Stimulated activated CD8-positive, alpha-beta memory T cell treated with anti-CD3 and anti-CD28 coated beads, Interleukin-12 subunit alpha, Interleukin-12 subunit beta, amount 100 ng/mL, for 24 hours (primary cell): Measurements from ENCODE around the gene SIPA1L3.

Experiments
- DNase-seq: peaks from one replicate; pipeline ENCODE4 v3.0.0-alpha.2; 2020; ENCODE audit errors: extremely low read depth

Gene SIPA1L3

GRCh38 chr19:37947778-37948177, 40.8 kb downstream of the SIPA1L3 start:
- no peak for DNase-seq

DNA sequence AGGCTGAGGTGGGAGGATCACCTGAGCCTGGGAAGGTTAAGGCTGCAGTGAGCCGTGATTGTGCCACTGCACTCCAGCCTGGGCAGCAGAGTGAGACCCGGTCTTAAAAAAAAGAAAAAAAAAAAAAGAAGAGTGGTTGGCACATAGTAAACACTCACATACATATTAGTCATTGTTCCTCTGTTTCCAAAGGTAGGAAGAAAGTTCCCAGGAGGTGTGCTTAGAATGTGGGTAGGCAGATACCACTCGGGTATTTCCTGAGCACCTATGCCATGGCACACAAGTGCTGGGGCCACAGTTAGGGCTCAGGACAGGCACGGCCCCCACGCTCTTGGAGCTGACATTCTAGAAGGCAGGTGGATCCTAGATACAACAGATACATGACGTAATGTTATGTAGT, 41.4 kb downstream of the SIPA1L3 start:
- no peak for DNase-seq

GRCh38 chr19:37950471-37951175, 43.6 kb downstream of the SIPA1L3 start:
- DNase-seq, result no peak

DNA sequence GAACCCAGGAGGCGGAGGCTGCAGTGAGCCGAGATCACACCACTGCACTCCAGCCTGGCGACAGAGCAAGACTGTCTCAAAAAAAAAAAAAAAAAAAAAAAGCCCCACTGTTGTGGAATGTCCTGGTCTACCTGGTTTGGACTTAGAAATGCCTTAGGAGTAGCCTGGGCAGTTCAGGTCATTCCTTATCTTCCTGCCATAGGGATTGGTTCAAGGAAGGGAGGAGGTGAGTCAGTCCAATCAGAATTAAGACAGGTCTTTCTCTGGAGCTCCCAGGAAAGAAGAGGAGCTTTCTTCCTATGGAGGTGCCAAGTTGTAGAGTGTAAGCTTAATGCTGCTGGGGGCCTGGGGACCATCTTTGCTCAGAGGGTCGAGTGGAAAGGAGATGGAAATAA, 44.8 kb downstream of the SIPA1L3 start:
- DNase-seq, result no peak

DNA sequence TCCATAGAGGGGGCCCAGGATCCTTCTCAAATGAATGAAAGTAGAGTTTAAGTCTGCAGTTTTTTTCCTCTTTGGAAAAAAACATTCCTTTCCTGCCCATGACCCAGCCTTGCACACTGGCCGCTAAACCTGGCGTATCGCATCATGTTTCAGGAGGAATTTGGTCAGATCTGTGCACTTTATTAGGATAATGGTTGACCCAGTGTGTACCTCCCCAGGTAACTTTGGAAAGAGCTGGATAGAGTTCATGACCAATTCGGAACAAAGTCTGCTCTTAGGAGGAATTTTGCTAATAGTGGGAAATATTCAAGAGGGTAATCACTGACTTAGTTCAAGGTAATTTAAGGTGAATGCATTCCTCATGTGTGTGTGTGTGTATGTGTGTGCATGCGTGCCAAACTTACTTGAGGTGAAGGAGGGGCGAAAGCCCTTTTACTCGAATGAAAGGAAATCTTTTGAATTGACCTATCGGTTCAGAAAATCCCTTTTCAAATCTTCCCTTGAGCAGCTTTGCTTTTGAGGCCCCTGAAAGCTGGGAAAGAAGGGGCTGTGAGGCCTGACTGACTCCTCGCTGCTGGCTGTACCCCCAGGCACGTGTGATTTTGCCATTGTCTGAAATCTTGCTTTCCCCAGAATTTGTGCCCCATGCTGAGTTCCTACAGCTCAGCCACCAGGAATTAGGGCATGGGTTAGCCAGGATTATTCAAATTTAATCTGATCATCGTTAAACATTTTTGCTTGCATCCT, 46.3 kb downstream of the SIPA1L3 start:
- no peak for DNase-seq

GRCh38 chr19:37953918-37954303, 46.9 kb downstream of the SIPA1L3 start:
- DNase-seq, result no peak

GRCh38 chr19:37954421-37954874, 47.4 kb downstream of the SIPA1L3 start:
- no peak for DNase-seq

- no peak for DNase-seq
These were observed 49.0 kb downstream of the SIPA1L3 start for GRCh38 chr19:37955986-37956385.

GRCh38 chr19:37957176-37957575, 50.2 kb downstream of the SIPA1L3 start:
- DNase-seq, result no peak

- DNase-seq, result no peak
These were observed 52.7 kb downstream of the SIPA1L3 start for GRCh38 chr19:37959665-37960114.

DNA sequence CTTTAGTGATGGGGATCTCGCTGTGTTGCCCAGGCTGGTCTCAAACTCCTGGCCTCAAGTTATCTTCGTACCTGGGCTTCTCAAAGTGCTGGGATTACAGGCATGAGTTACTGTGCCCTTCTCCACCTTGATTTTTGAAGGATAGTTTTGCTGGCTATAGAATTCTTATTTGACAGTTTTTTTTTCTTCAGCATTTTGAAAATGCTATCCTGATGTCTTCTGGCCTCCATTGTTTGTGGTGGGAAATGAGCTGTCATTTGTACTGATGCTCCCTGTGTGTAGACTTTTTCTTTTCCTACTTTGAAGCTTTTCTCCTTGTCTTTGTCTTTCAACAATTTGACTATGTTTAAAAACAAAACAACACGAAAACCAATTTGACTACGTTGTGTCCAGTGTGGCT, 54.2 kb downstream of the SIPA1L3 start:
- no peak for DNase-seq

GRCh38 chr19:37963190-37963936, 56.4 kb downstream of the SIPA1L3 start:
- no peak for DNase-seq

GRCh38 chr19:37964109-37964508, 57.1 kb downstream of the SIPA1L3 start:
- no peak for DNase-seq

GRCh38 chr19:37966211-37966661, 59.2 kb downstream of the SIPA1L3 start:
- DNase-seq, result no peak

DNA sequence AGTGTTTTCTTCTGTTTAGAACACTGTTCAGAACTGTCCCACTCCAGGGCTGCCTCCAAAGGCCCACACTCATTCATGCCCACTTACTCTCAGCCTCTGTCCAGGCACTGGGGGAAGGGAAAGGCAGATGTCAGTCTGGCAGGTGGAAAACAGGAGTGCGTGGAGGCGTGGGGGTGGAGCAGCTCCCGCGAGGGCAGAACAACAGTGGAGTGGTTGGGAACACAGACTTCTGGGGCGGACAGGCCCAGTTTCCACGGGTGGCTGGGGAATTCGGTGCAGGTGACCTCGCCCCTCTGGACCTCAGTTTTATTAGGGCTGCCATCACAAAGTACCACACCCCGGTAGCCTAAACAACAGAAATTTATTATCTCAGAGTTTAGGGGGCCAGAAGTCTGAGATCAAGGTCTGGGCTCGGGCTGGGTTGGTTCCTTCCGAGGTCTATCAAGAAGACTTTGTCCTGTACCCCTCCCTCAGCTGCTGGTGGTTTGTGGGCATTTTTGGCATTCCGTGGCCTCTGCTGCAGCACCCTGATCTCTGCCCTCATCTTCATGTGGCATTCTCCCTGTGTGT, 59.7 kb downstream of the SIPA1L3 start:
- no peak for DNase-seq

DNA sequence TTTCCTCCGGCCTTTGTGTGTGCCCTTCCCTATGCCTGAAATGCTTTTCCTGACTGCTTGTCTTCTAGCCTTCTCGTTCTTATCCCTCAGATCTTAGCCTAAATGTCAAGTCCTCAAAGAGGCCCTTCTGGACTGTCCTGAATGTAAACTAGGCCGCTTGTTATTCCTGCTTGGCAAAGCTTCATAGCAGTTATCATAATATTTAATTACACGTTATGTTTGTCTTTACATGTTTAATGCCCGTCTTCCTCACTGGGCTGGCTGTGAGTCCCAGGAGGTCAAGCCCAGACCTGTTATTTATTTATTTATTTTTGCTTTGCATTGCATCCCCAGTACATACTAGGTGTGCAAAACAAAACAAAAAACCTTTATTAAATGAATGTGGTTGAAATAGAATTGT, 62.7 kb downstream of the SIPA1L3 start:
- DNase-seq, result no peak

DNA sequence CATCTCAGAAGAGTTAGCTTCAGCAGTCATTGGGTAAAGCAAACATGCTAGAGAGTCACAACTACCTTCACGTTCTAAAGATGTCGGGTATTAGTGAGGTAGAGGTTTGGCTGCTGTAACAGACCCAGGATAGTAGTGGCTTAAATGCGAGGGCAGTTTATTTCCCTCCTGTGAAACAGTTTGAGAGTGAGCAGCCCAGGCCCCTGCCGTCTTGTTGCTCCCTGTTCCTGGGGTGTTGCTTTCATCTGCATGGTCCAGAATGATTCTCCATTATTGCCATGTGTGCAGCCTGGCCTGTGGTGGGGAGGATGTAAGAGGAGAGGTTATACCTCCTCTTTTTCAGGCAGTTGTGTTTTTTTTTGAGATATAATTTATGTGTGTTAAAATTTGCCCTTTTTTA, 63.7 kb downstream of the SIPA1L3 start:
- no peak for DNase-seq

- no peak for DNase-seq
These were observed 65.8 kb downstream of the SIPA1L3 start for GRCh38 chr19:37972803-37973202.

DNA sequence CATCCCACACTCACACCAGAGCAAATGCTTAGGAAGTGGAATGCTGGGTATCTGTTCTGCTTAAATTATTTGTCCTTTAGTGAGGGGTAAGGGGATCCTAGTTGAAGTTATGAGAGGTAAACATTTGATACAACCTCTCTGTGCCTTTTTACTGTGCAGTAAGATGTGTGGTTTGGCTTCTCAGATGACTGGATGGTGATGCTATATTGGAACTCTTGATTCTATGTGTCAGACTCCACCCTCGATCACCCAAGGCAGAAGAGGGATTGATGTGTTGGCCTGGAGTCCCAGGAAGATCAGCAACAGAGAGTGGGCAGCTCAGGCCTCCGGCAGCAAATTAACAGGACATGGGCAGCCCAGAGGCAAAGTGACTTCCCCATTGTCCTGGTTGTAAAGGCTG, 66.7 kb downstream of the SIPA1L3 start:
- no peak for DNase-seq

DNA sequence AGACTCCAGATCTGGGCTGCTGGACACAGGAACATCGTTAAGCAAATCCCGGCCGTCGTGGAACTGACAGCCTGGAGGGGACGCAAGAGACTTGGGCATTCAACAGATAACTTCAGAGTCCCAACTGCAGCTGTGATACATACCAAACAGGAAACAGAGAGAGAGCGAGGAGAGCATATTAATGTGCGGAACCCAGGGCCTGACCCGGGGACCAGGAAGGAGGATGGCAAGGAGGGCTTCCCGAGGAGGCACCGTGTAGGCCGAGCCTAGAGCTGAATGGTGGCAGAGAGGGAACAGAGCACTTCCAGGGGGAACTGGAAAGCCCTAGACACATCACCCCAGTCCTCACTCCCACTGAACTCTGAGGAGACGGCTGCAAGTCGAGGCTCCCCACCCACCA, 68.1 kb downstream of the SIPA1L3 start:
- no peak for DNase-seq

DNA sequence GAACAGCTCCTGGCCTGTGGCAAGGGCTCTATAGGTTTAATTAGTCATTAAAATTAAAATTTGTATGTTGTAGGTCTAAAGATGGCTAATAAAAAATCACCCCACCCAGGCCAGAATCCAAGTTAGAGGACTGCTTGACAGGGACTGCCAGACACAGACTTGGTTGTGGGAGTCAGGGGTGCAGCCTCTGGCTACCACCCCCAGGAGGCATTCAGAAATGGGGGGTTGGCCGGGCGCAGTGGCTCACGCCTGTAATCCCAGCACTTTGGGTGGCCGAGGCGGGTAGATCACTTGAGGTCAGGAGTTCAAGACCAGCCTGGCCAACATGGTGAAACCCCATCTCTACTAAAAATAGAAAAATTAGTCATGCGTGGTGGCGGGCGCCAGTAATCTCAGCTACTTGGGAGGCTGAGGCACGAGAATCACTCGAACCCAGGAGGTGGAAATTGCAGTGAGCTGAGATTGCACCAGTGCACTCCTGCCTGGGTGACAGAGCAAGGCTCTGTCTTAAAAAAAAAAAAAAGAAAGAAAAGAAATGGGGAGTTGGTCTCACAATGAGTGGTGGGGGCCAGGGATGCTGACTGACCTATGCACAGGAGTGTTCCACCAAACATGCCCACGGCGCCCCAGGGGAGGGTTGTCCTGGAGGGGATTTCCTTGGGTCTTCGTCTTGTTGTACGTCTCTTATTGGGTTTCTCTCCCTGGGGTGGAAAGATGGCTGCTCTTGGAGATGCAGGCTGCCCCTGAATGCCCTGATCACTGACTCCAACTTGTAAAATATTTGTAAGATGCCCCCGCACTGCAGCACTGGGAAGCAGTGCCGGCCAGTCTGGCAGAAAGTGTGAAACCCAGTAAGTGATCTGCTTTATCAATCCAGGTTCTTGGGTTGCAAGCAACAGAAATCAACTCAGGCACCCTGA, 68.8 kb downstream of the SIPA1L3 start:
- no peak for DNase-seq
